ENCODE data around the gene USP25. TPM values are rescaled to one million over a fixed set of nuclear protein-coding genes. Genes with fewer than 3 reads are reported as not detected.

The USP25 gene
- total RNA-seq, 1 experiment from 2014 or later: 35.1 TPM

GRCh38 chr21:15682977-15683376 lies 46.8 kb upstream of the USP25 start:
- no peak overlapping the region for H3K4me2 ChIP-seq (ENCODE audit: insufficient read depth, insufficient read length, low read length)
- no peaks in the 10 kb centered on the region; the same call in 1 of the 2 replicates for H3K27me3 Mint-ChIP-seq (ENCODE audit: low read depth)
- H3K23me2 ChIP-seq (ENCODE audit: insufficient read length, low read depth, low read length, poor library complexity, severe bottlenecking): no peaks in the 10 kb centered on the region
- H3K23ac ChIP-seq (ENCODE audit: insufficient read length, low read depth, low read length): no peak overlapping the region
- H4K20me1 ChIP-seq (ENCODE audit: control insufficient read depth, insufficient read depth, insufficient read length): no peaks in the 10 kb centered on the region
- H2BK20ac ChIP-seq (ENCODE audit: low read depth, low read length, poor library complexity, severe bottlenecking): no peak overlapping the region
- no peak overlapping the region for H3K14ac ChIP-seq (ENCODE audit: insufficient read depth, low read length)
- no peak overlapping the region for H4K91ac ChIP-seq (ENCODE audit: insufficient read length, low read depth, low read length)
- H2AFZ ChIP-seq (ENCODE audit: low read length): no peak overlapping the region
- no peak overlapping the region for H3K4ac ChIP-seq (ENCODE audit: low read depth, low read length)
- H2BK5ac ChIP-seq (ENCODE audit: insufficient read length, low read length): no peak overlapping the region
- H3K56ac ChIP-seq (ENCODE audit: insufficient read length, low read depth, low read length): no peak overlapping the region
- H3K4me1 Mint-ChIP-seq: no peaks in the 10 kb centered on the region
- no peak overlapping the region for H3K27ac Mint-ChIP-seq
- H3K79me1 ChIP-seq (ENCODE audit: insufficient read depth, low read depth, low read length, poor library complexity, severe bottlenecking): no peaks in the 10 kb centered on the region
- H2AK5ac ChIP-seq (ENCODE audit: insufficient read length, low read length): no peak overlapping the region
- H3K27me3 ChIP-seq (ENCODE audit: insufficient read depth, low read length): no peaks in the 10 kb centered on the region
- WGBS (ENCODE audit: extremely low coverage, insufficient read length, low lambda C conversion rate): no CpG with 5 or more reads among the region's 2 CpGs
- TF ChIP-seq CTCF (conservative IDR thresholded peaks at IDR 0.05): no peak
- H3K9me3 ChIP-seq (ENCODE audit: control insufficient read depth, low read depth, low read length): no peaks in the 10 kb centered on the region
- no peak overlapping the region for H4K5ac ChIP-seq (ENCODE audit: insufficient read length, low read depth, low read length)
- H2BK120ac ChIP-seq (ENCODE audit: low read depth, low read length, poor library complexity, severe bottlenecking): no peak overlapping the region
- DNase-seq: no peak
- H3K4me1 ChIP-seq (ENCODE audit: insufficient read depth, low read length): no peaks in the 10 kb centered on the region
- no peak overlapping the region for H3T11ph ChIP-seq (ENCODE audit: low read length)
- H4K8ac ChIP-seq (replicated peaks; ENCODE audit: insufficient read length, low read depth, low read length): no peak overlapping the region
- H3K27ac ChIP-seq (ENCODE audit: insufficient read length, low read depth, low read length): no peak overlapping the region
- no peaks in the 10 kb centered on the region for H3K9me3 Mint-ChIP-seq
- no peak overlapping the region for H3K18ac ChIP-seq (ENCODE audit: insufficient read length, low read depth, low read length)
- H3K4me3 Mint-ChIP-seq: no peak overlapping the region
- H3K79me2 ChIP-seq (ENCODE audit: insufficient read depth, low read length): no peaks in the 10 kb centered on the region
- no peak overlapping the region for H2BK12ac ChIP-seq (ENCODE audit: insufficient read length, low read depth, low read length)
- no peaks in the 10 kb centered on the region; a peak in 1 of 7 replicates for H3K36me3 Mint-ChIP-seq (ENCODE audit: insufficient read depth in 1 of 3, low read depth in 3 of 3)
- H3K9ac ChIP-seq (ENCODE audit: extremely low read depth, insufficient read length, low read length): no peak overlapping the region
- no peak overlapping the region for H2BK15ac ChIP-seq (ENCODE audit: low read depth, low read length)
